Activated naive CD4-positive, alpha-beta T cell (primary cell): ENCODE measurements around the gene APEX2.
"Not testable (repeated sequence)": the region's sequence is repeated elsewhere in the genome, so short reads cannot be mapped to it uniquely, and the experiment has no call there.

Experiments
- DNase-seq, 4 experiments: peaks; one replicate each; lab custom pipeline; 2025; lab: John Stamatoyannopoulos, UW

Gene APEX2

DNA sequence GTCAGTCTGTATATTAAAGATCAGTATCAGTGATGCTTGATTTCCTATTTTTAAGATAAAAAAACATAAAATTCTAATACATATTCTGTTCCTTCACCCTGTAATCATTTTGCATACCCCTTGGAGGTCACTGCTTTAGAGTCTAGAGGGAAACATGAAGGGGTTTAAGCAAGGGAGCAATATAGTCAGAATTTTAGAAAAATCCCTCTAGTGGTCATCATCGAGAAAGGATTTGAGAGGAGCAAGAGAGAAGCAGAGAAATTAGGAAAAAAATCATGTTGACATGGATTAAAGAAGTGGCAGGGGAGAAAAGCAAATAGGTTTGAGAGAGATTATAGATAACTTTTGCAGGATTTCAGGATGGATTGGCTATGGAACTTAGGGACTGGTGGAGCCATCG lies 11.1 kb downstream of the APEX2 start:
- DNase-seq, result no peak

DNA sequence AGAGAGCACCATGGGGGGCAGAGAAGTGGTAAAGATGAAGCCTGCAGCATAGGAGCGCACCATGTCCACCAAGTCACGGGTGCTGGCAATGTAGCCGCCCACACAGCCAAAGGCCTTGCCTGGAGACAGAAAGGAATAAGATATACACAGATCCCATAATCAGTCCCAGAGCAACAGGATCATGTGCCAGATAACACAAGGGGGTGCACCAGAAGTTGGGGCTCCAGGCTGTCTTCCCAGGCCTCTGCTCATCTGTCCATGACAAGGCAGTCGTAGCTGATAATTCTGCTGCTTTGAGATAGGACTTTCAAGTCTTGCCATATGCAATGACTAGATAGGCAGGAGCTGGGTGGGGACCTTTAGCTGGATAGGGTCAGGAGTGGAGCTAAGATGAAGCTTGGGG lies 14.7 kb downstream of the APEX2 start:
- DNase-seq, result no peak

DNA sequence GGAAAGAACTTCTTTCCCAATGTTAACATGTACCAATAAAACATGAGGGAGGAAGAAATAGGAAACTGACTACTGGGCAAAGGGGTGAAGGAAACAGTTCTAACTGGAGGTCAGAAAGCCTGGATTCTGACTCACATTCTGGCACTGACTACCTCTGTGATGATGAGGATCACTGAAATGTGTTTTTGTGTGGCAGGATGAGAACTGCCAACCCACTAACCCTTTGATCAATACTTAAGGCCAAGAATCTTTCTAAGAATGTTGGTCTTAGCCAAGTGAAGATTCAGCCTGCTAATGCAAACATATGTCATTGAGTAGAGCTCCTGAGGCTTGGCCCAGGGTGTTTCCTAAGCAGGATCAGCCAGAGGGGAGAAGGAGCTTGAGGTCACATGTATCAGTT lies 26.0 kb downstream of the APEX2 start:
- no peak for DNase-seq

DNA sequence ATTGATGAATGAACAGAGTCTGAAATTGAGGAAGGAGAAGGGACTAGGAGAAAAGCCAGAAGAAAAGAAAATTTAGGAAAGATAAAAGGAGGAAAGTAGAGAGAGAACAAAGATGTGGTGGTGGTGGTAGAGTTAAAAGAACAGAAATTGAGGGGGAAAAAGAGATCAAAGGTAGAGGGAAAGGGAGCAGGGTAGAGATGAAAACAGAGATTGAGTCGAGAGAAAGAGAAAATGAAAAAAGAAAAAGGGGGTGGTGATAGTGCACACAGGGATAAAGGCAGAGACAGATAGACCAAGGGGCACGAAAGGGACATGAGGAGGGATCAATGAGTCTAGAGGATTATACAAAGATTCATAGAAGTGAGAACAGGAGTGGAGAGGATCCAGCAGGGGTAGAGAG lies 26.7 kb downstream of the APEX2 start:
- no peak for DNase-seq

DNA sequence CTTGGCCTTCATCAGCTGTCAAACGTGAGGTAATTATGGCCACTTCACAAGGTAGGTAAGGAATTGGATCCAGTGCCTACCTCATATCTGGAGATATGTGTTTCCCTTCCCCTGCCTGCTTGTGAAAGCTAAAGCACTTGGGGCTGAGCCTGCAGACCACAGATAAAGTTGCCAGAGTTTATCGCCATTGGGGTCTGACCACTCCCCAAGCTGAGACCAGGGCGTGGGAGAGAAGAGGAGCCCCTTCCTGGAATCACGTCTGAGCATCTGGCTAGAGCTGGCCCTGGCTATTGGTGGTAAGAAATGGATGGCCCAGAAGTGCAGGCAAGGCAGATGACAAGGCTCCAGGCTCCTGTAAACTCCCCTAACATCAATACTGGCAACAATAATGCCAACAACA lies 27.9 kb downstream of the APEX2 start:
- no peak for DNase-seq

DNA sequence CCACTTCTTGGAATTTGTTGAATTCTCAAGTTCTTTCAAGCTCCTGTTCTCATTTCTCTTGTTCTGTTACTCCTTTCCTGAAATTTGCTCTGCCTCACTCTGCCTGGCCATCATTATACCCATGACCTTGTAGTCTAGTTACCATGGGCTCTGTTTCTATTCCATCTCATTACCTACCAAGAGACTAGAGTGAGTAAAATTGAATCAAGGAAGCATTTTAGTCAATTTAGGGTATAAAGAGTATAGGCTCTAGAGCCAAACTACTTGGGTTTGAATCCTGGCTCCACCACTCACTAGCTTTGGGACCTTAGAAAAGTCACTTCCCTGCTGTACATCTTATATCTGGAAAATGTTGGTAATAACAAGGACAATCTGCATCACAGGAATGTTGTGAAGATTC lies 28.4 kb downstream of the APEX2 start:
- no peak for DNase-seq

DNA sequence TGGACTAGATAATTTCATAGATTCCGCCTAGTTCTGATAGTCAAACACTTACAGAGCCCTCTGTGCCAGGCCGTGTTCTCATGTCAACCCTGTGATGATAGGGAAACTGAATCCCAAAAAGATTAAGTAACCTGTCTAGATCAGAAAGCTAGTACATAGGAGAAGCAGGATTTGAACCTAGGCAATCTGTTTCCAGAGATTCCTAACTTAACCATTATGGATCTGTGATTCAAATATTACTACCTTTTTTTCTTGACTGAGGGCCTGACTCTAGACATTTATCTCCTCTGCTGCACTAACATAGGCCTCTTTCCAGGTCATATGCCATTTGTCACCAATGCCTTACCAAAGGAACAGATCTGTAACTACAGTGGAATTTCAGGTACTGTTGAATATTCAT lies 29.1 kb downstream of the APEX2 start:
- DNase-seq, result no peak

DNA sequence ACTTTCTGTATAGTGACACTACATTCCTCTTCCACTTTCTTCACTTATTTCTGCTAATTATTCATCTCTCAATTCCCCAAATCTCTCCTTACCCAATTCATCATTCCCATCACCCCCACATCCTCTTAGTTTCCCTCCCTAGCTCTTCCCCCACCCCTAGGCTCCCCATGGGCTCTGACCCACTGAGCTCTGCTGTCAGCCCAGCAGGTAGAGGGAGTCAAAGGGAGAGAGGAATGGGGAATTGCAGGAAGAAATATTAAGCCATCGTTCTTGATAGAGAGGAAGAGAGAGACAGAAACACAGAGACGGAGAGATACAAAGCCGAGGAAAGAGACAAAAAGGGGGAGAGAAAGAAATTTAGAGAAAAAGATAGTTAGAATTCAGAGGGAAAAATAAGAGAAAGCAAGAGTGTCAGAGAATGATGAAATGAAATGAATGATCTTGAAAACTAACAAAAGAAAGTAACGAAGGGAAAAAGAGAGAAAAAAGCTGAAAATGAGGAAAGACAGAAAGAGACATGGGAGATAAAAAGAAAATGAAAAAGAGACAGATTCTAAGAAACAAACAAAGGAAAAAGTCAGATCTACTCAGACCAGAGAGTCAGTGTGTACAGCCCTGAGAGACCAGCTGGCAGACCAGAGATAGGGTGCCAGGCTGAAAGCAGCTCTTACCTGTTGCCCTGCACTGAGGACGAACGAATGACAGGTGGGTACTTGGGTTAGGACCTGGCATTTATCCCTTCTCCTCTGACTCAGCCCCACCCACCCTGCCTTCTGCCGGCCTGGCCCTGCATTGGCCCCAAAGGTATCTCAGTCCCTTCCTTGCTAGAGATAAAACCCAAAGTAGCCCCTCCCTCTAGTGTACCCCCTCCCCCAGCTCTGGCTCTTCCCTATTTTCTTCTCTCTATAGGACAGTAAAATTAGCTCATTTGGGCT lies 30.4 kb downstream of the APEX2 start, which contains the start of gene ALAS2:
TSS of gene ALAS2 (minus strand) at position 707 of the 935 bp plus-strand sequence. CDS start 4,977 bp downstream, outside the sequence.
- no peak for DNase-seq

DNA sequence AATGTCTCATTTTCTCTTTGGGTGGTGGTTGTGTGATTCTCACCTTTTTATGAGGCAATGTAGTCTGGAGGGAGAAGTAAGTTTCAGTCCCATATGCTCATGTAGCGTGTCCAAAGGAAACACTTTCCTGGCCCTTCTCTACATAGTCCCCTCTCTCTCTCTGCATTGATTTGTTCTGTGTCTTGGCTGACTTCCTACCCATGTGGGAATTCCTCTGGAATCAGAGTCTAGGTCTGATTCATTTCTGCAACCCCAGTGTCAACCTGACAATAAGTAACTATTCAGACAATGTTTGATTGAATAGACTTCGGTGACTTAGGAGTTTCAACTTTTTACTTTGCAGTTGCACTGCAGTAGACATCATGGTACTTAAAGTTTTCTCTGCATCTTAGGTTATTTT lies 33.3 kb downstream of the APEX2 start:
- DNase-seq, result no peak

DNA sequence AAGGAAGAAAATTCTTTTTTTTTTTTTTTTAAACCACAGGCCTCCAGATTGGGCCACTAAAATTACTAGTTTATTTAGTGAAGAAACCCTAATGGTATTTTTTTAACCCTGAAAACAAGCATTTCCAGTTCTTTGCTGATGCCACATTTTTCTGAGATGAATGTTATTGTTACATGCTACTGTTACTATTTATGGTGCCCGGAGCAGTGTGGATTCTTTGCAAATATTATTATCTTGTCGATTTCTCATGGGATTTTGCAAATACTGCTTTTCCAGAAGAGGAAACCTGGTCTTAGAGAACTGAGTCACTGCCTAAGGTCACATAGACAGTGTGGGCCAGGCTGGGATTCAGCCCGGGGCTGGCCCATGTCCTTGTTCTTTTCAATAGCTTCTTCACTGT lies 39.3 kb downstream of the APEX2 start:
- no peak for DNase-seq

DNA sequence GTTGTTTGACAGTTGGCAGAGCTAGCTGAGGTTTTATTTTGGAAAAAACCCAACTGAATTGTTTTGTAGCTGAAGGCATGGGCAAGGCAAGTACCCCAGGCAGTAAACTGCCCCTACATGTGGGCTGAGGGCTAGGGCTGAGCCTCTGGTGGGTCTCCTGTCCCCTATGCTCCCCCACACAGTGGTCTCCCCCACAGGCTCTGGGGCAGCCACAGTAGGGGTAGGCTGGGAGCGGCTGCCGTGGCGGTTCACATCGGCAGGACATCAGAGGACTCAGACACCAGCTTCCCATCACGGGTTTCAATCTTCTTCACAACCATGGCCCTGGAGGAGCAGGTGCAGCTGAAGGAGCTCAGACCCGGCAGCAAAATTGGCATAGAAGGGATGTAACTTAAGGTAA lies 41.4 kb downstream of the APEX2 start:
- DNase-seq, result no peak

DNA sequence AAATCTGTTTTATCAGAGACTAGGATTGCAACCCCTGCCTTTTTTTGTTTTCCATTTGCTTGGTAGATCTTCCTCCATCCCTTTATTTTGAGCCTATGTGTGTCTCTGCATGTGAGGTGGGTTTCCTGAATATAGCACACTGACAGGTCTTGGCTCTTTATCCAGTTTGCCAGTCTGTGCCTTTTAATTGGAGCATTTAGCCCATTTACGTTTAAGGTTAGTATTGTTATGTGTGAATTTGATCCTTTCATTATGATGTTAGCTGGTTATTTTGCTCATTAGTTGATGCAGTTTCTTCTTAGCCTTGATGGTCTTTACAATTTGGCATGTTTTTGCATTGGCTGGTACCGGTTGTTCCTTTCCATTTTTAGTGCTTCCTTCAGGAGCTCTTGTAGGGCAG lies 50.4 kb downstream of the APEX2 start:
- DNase-seq, result not testable (repeated sequence)

DNA sequence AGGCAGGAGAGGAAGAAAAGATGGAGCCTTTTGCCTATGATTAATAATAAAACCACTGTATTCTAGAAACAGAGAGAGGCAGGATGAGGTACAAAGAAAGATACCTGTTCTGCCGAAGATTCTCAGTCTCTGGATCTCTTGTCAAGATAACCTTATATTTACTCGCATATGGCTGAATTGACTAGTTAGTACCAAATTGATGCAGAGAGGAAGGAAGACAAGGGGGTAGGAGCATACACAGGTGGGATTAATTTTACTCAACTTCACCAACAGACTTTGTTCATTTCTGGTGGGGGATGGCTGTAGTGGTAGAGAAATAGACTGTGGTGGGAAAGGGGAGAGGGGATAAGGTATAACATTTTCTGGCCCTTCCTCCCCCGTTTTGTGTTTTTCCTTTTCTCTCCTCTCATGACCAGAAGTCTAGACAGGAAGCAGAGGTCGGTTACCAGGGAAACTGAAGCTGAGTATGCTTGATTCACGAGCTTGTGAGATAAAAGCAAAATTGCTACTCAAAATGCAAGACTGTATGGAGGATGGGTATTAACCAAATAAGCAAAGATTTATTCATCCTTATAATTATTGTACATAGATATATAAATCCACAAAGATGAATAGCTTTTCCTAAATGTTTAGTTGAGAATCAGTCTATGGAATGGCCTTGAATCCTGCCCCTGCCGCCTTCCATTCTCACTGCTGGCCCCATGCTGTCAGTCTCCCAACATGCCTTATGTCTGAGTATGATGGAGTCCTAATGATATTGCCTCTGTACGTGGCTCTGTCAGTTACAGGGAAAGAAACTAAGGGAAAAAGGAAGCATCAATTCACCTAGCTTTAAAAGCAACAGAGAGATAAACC lies 56.9 kb downstream of the APEX2 start:
- DNase-seq, result no peak

DNA sequence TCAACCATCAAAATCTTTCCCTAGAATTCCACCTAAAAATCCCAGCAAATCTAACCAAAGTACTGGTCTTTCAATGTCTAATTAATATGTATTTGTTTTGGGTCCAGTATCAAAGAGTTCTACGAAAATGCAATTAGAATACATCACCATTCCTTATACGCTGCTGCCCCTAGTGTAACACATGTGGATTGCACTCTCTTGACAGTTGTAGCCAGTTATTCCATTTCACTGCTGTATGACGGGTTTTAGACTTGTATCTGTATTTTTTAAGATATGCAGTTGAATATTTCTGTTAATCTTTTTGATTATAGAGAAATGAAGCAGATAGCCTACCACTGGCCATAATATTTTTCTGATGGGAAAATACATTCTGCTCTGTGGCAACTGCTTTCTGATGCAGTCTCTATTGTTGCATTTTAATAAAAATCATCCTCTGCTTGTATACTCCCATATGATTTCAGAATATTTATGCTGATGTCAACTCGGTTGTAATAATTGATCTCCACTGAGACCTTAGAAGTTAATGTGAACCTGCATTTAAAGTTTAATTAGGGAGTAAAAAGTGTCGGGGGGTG lies 57.6 kb downstream of the APEX2 start:
- DNase-seq, result no peak
